RWPE1 (cell line): ENCODE measurements around the gene TTC34.

Experiments used
- CTCF ChIA-PET: fragments of 350-600 bp; sonication (Branson Sonifier 250); formaldehyde crosslinking; extraction: SDS; loops from one replicate; lab custom pipeline; 2021; lab: Yijun Ruan, JAX
- POLR2A ChIA-PET: fragments of 400-600 bp; formaldehyde crosslinking; extraction: SDS; loops from one replicate; lab custom pipeline; 2020; ENCODE audit warnings: antibody characterized with exemption; ENCODE audit not compliant: low non-redundant PET; lab: Yijun Ruan, JAX
- DNase-seq: peaks from one replicate; pipeline ENCODE4 v3.0.0; 2012; ENCODE audit warnings: low spot score
- H3K27ac ChIP-seq: fragments of 450-650 bp; 2 replicates; pipeline ENCODE4 v1.5.1; 2017
- TF ChIP-seq, protein P1 (sequence below): fragments of 450-650 bp; conservative IDR thresholded peaks from 2 replicates; pipeline ENCODE4 v1.5.1; 2017; ENCODE audit warnings: low read depth, mild to moderate bottlenecking

The TTC34 gene

DNA sequence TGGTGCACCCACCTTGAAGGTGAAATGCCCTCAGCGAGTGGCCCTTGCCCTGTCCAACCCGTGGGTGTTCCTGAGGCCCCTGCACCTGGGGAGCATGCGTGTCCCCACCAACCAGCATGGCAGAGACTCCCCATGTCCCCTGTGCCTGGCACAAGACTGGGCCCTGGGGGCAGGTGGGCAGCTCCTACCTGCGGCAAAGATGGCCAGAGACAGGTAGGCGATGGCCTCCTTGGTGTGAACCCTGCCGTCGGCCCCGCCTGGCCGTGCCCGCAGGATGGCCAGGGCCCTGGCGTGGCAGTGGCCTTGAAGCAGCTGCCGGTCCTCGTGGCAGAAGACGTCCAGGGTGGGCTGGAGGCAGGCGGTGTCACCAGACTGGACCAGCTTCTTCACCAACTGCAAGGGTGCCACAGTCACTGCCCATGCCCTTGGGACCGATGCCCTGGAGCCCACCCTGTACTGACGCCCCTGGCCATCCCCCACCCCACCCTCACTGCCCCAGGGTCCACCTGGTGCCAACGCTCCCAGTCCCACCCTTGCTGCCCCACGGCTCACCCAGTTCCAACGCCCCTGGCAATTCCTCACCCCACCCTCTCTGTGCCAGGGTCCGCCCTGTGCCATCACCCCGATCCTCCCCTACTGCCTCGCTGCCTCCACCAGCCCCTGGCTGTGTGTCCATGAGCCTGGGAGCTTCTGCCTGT, 15.7 kb downstream of the TTC34 start:
- POLR2A ChIA-PET: no interaction called here
- H3K27ac ChIP-seq: no peak overlapping the region
- TF ChIP-seq, protein P1, sequence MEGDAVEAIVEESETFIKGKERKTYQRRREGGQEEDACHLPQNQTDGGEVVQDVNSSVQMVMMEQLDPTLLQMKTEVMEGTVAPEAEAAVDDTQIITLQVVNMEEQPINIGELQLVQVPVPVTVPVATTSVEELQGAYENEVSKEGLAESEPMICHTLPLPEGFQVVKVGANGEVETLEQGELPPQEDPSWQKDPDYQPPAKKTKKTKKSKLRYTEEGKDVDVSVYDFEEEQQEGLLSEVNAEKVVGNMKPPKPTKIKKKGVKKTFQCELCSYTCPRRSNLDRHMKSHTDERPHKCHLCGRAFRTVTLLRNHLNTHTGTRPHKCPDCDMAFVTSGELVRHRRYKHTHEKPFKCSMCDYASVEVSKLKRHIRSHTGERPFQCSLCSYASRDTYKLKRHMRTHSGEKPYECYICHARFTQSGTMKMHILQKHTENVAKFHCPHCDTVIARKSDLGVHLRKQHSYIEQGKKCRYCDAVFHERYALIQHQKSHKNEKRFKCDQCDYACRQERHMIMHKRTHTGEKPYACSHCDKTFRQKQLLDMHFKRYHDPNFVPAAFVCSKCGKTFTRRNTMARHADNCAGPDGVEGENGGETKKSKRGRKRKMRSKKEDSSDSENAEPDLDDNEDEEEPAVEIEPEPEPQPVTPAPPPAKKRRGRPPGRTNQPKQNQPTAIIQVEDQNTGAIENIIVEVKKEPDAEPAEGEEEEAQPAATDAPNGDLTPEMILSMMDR: no peak
- DNase-seq: no peak
- CTCF ChIA-PET: no interaction called here

GRCh38 chr1:2784854-2785630, 16.5 kb downstream of the TTC34 start:
- no peak for DNase-seq
- TF ChIP-seq, protein P1: no peak
- H3K27ac ChIP-seq: no peak overlapping the region
- CTCF ChIA-PET: no interaction called here
- POLR2A ChIA-PET: no interaction called here

GRCh38 chr1:2783435-2784397, 17.8 kb downstream of the TTC34 start:
- no peak overlapping the region for H3K27ac ChIP-seq
- DNase-seq: no peak
- TF ChIP-seq, protein P1: no peak
- CTCF ChIA-PET: no interaction called here
- POLR2A ChIA-PET: no interaction called here

DNA sequence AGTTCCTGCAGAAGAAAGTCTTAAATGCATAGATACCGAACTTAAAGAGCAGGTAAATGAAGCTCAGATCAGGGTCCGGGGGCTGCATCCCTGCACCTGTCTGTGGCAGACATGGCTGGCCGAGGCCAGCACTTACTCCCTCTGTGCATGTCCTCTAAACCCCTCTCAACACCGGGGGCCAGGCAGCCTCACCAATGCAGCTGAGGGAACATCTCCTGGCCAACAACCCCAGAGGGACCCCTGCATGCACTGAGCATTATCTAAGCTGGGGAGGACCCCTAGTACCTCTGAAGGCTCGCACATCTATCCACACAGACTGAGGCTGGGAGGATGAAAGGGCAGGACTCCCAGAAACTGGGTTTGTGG, 18.4 kb downstream of the TTC34 start:
- TF ChIP-seq, protein P1: no peak
- ChIA-PET CTCF (no interaction called here), POLR2A (no interaction called here)
- no peak for DNase-seq
- H3K27ac ChIP-seq: no peak overlapping the region

- no peak for DNase-seq
- H3K27ac ChIP-seq: no peak overlapping the region
- CTCF ChIA-PET: no interaction called here
- POLR2A ChIA-PET: no interaction called here
- TF ChIP-seq, protein P1: no peak
These were observed 19.9 kb downstream of the TTC34 start for GRCh38 chr1:2781627-2782026.

GRCh38 chr1:2778220-2778592, 23.3 kb downstream of the TTC34 start:
- no peak for DNase-seq
- CTCF ChIA-PET: interaction anchor here (1.1 kb wide), 1 partner anchor 23 kb away, joined by 4 read pairs; the partner anchor contains the start of gene TTC34
- POLR2A ChIA-PET: no interaction called here
- H3K27ac ChIP-seq: no peak overlapping the region
- TF ChIP-seq, protein P1: no peak
